T-helper 17 cell (primary cell): Measurements from ENCODE around the gene RENBP. TPM values are rescaled to one million over a fixed set of nuclear protein-coding genes. Genes with fewer than 3 reads are reported as not detected.
A peak's percentile ranks its signal among the peaks of the same experiment; 100 is the strongest.

Experiments used
- ATAC-seq: fragments of 150-1000 bp; cut with Tn5 transposase; 2 replicates; pipeline ENCODE4 v1.10.0; 2021; ENCODE audit warnings: mild to moderate bottlenecking, moderate library complexity
- DNase-seq, 3 donors: peaks; one replicate each; pipeline versions ENCODE4 v3.0.0 to v3.0.0-alpha.2; 2020 to 2021
- H3K9me3 ChIP-seq: one replicate; pipeline ENCODE4 v1.7.0; 2013; ENCODE audit warnings: low read length, mild to moderate bottlenecking; ENCODE audit not compliant: control insufficient read depth, poor library complexity, severe bottlenecking
- H3K27ac Mint-ChIP-seq: one replicate; pipeline ENCODE4 v1.8.0; 2022; ENCODE audit warnings: mild to moderate bottlenecking, moderate library complexity, mixed read lengths
- H3K27me3 Mint-ChIP-seq: one replicate; pipeline ENCODE4 v1.8.0; 2022; ENCODE audit warnings: mixed read lengths
- H3K36me3 Mint-ChIP-seq: one replicate; pipeline ENCODE4 v1.8.0; 2022; ENCODE audit warnings: low read depth, mixed read lengths
- H3K4me1 Mint-ChIP-seq: one replicate; pipeline ENCODE4 v1.8.0; 2022; ENCODE audit warnings: mild to moderate bottlenecking, mixed read lengths
- H3K4me3 Mint-ChIP-seq: one replicate; pipeline ENCODE4 v1.8.0; 2022; ENCODE audit warnings: mild to moderate bottlenecking, moderate library complexity, mixed read lengths
- total RNA-seq, 4 donors: library from RNA in 2 of 4; stranded (reverse) in 2 of 4; gene quantifications; one replicate each; pipeline ENCODE4 v1.2.3 and lab custom pipeline; 2022 to 2026

Gene RENBP
- total RNA-seq, 2 donors from 2014 or later: 8.8 to 11.5 TPM

GRCh38 chrX:153955228-153955732, 10.8 kb upstream of the RENBP start:
- DNase-seq (no peak), ATAC-seq (no peak)
- H3K9me3 ChIP-seq: no peaks in the 10 kb centered on the region
- Mint-ChIP-seq H3K4me3 (no peak overlapping the region), H3K27ac (peak overlapping the region; percentile 54), H3K27me3 (no peaks in the 10 kb centered on the region), H3K36me3 (no peaks in the 10 kb centered on the region), H3K4me1 (peaks cover 4% of the 10 kb centered on the region)

- DNase-seq: no peak
- Mint-ChIP-seq H3K27ac (no peak overlapping the region), H3K4me1 (peaks cover 4% of the 10 kb centered on the region), H3K27me3 (no peaks in the 10 kb centered on the region), H3K4me3 (no peak overlapping the region), H3K36me3 (no peaks in the 10 kb centered on the region)
- H3K9me3 ChIP-seq: no peaks in the 10 kb centered on the region
- no peak for ATAC-seq
Observed at GRCh38 chrX:153954558-153955227, 10.2 kb upstream of the RENBP start.

GRCh38 chrX:153953892-153954557, 9.6 kb upstream of the RENBP start:
- DNase-seq (no peak), ATAC-seq (no peak)
- Mint-ChIP-seq H3K27ac (no peak overlapping the region), H3K4me3 (no peak overlapping the region), H3K4me1 (peaks cover 4% of the 10 kb centered on the region), H3K27me3 (no peaks in the 10 kb centered on the region), H3K36me3 (no peaks in the 10 kb centered on the region)
- H3K9me3 ChIP-seq: no peaks in the 10 kb centered on the region

- H3K27me3 Mint-ChIP-seq: no peaks in the 10 kb centered on the region
- peak overlapping the region; percentile 37 for H3K27ac Mint-ChIP-seq
- H3K4me1 Mint-ChIP-seq: peaks cover 4% of the 10 kb centered on the region
- DNase-seq: peak; percentile 53 to 74 (median 60)
- H3K9me3 ChIP-seq: no peaks in the 10 kb centered on the region
- ATAC-seq: peak; percentile 81
- no peaks in the 10 kb centered on the region for H3K36me3 Mint-ChIP-seq
- no peak overlapping the region for H3K4me3 Mint-ChIP-seq
Observed at GRCh38 chrX:153953342-153953830, 8.9 kb upstream of the RENBP start.

- Mint-ChIP-seq H3K27me3 (no peaks in the 10 kb centered on the region), H3K4me3 (no peak overlapping the region), H3K36me3 (no peaks in the 10 kb centered on the region), H3K27ac (peak overlapping the region; percentile 37), H3K4me1 (peaks cover 4% of the 10 kb centered on the region)
- DNase-seq: no peak
- ATAC-seq: no peak
- H3K9me3 ChIP-seq: no peaks in the 10 kb centered on the region
Observed at GRCh38 chrX:153952373-153953026, 8.1 kb upstream of the RENBP start.

GRCh38 chrX:153951683-153952372, 7.4 kb upstream of the RENBP start:
- Mint-ChIP-seq H3K27me3 (no peaks in the 10 kb centered on the region), H3K36me3 (no peaks in the 10 kb centered on the region), H3K4me3 (no peak overlapping the region), H3K4me1 (peaks cover 7% of the 10 kb centered on the region), H3K27ac (no peak overlapping the region)
- DNase-seq (no peak), ATAC-seq (no peak)
- no peaks in the 10 kb centered on the region for H3K9me3 ChIP-seq

GRCh38 chrX:153950127-153950526, 5.7 kb upstream of the RENBP start:
- Mint-ChIP-seq H3K27me3 (no peaks in the 10 kb centered on the region), H3K4me1 (peaks cover 7% of the 10 kb centered on the region), H3K27ac (peak overlapping the region; percentile 63), H3K4me3 (no peak overlapping the region), H3K36me3 (no peaks in the 10 kb centered on the region)
- ATAC-seq (no peak), DNase-seq (no peak)
- no peaks in the 10 kb centered on the region for H3K9me3 ChIP-seq

GRCh38 chrX:153948847-153949805, 4.7 kb upstream of the RENBP start:
- ATAC-seq: no peak
- DNase-seq: no peak
- H3K4me3 Mint-ChIP-seq: no peak overlapping the region

GRCh38 chrX:153948002-153948466, 3.6 kb upstream of the RENBP start:
- H3K4me3 Mint-ChIP-seq: no peak overlapping the region
- DNase-seq (no peak), ATAC-seq (no peak)
- H3K27me3 Mint-ChIP-seq: no peaks in the 10 kb centered on the region
- no peaks in the 10 kb centered on the region for H3K9me3 ChIP-seq
- peak overlapping the region; percentile 53 for H3K27ac Mint-ChIP-seq
- peaks cover 8% of the 10 kb centered on the region for H3K4me1 Mint-ChIP-seq
- H3K36me3 Mint-ChIP-seq: no peaks in the 10 kb centered on the region

More at GRCh38 chrX:153948847-153949805, 4.7 kb upstream of the RENBP start:
- H3K27me3 Mint-ChIP-seq: no peaks in the 10 kb centered on the region
- no peak overlapping the region for H3K27ac Mint-ChIP-seq
- H3K36me3 Mint-ChIP-seq: no peaks in the 10 kb centered on the region
- no peaks in the 10 kb centered on the region for H3K9me3 ChIP-seq
- peaks cover 10% of the 10 kb centered on the region for H3K4me1 Mint-ChIP-seq

GRCh38 chrX:153947009-153947769, 2.7 kb upstream of the RENBP start:
- peak; percentile 90 for ATAC-seq
- Mint-ChIP-seq H3K27me3 (no peaks in the 10 kb centered on the region), H3K27ac (peak overlapping the region; percentile 53), H3K36me3 (no peaks in the 10 kb centered on the region), H3K4me1 (peaks cover 8% of the 10 kb centered on the region), H3K4me3 (peak overlapping the region; percentile 53)
- peak; percentile 59 to 74 (median 61) for DNase-seq
- H3K9me3 ChIP-seq: no peaks in the 10 kb centered on the region

GRCh38 chrX:153945956-153946943, 1.8 kb upstream of the RENBP start:
- Mint-ChIP-seq H3K27ac (no peak overlapping the region), H3K4me1 (peaks cover 8% of the 10 kb centered on the region), H3K36me3 (no peaks in the 10 kb centered on the region), H3K27me3 (no peaks in the 10 kb centered on the region), H3K4me3 (peak overlapping the region; percentile 52)
- ATAC-seq (no peak), DNase-seq (no peak)
- no peaks in the 10 kb centered on the region for H3K9me3 ChIP-seq
